Retina (tissue), 1 donor: ENCODE measurements around the gene SSTR3.
"Not testable (repeated sequence)": the region's sequence is repeated elsewhere in the genome, so short reads cannot be mapped to it uniquely, and the experiment has no call there.

ENCODE experiments used
- DNase-seq: peaks from one replicate; pipeline ENCODE4 v3.0.0-alpha.2; 2016

Gene SSTR3

DNA sequence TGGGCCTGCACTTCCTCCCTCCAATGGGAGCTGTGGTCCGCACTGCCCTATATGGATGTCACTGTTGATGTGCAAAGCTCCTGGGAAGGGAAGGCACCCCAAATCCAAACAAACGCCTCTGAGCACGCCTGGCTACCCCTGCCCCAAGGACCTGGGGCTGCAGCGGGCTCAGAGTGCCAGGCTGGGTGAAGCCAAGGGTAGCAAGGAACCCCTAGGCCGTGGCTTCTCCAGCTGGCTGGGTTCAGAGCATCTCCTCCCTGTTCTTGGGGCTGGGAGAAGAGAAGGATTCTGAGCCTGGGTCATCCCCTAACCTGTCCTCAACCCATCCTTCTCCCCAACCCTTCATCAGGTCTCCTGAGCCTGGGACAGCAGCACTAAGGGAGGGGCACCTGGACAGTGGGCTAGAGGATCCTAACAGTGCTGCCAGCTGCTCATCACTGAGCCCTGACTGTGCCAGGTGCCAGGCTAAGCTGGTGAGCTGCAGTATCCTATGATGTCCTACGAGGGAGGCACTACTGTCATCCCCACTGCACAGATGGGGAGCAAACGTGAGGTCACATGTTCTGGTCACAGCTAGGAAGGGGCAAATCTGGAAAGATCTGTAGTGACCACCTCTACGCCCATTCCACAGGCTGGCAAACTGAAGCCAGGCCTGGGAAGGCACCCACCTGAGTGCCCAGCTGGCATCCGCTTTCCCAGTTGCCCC is 3.0 kb downstream of the SSTR3 start:
- DNase-seq: no peak

DNA sequence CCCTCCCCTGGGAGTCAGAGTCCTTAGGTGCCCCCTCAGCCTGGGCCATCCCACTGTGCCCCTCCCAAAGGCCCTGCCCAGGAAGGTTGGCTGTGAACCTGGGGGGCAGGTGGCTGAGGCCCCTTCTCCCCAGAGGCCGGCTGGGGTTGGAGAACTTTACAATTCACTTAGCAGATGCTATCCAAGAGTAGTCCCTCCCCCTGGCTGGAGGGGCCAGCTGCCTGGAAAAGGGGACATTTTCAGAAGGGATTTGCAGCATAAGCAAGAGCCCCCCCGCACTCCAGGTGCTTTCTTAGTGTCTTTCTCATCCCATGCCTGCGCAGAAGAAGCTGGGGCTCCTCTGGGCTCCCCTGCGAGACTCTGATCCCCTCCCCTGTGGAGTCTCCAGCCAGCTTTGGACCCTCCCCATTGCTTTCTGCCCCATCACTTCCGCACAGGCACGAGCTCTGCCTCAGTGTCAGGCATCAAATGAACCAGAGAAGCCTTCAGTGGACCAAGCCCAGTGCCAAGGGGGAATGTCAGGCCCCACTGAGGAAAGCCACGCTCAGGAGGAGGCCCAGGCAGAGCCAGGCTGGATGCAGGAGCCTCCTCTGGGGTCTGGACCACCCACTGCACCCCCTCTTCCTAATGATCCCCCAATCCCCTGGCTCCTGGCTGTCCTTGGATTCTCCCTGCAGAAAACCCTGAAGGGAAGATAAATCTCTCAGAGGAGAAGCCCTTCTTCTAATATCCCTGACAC is 3.7 kb downstream of the SSTR3 start:
- no peak for DNase-seq

DNA sequence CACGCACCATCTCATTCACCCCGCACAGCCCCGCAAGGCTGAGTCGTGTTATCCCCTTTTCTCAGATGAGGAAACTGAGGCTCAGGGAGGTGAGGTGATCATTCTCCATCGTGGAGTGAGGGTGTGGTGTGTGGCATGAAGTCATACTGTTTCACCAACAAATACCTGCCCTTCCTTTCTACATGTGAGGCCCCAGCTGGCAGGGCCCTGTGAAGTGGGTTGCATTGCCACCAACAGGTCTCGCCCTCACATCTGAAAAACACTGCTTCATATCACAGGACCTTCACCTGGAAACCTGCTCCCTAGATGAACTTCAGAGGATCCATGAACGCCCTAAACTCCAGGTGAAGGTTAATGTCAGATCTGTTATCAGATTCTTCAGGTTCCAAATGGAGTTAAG is 4.3 kb downstream of the SSTR3 start:
- DNase-seq: no peak

DNA sequence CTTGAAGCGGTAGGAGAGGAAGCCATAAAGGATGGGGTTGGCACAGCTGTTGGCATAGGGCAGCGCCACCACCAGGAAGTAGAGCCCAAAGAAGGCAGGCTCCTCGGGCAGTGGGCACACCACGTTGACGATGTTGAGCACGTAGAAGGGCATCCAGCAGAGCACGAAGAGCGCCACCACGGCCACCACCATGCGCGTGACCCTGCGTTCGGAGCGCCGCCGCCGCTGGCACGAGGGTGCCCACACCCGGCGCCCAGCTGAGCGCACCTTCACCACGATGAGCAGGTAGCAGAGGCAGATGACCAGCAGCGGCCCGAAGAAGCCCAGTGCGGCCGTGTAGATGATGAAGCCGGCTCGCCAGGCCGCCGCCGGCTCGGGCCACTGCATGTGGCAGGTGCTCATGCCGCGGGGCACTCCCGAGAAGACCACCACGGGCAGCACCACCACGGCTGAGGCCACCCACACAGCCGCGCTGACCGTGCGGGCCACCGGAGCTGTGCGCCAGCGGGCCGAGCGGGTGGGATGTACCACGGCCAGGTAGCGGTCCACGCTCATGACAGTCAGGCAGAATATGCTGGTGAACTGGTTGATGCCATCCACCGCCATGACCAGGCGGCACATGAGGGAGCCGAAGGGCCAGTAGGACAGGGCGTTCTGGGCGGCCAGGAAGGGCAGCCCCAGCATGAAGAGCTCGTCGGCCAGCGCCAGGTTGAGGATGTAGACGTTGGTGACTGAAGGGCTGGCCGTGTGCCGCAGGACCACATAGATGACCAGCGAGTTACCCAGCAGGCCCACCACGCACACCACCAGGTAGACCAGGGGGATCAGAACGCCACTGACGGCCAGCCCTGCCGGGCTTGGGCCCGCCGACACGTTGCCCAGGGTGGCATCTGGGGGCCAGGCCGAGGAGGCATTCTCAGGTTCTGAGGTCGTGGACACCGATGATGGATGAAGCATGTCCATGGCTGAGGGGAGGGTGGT is 5.1 kb downstream of the SSTR3 start:
- DNase-seq: no peak

DNA sequence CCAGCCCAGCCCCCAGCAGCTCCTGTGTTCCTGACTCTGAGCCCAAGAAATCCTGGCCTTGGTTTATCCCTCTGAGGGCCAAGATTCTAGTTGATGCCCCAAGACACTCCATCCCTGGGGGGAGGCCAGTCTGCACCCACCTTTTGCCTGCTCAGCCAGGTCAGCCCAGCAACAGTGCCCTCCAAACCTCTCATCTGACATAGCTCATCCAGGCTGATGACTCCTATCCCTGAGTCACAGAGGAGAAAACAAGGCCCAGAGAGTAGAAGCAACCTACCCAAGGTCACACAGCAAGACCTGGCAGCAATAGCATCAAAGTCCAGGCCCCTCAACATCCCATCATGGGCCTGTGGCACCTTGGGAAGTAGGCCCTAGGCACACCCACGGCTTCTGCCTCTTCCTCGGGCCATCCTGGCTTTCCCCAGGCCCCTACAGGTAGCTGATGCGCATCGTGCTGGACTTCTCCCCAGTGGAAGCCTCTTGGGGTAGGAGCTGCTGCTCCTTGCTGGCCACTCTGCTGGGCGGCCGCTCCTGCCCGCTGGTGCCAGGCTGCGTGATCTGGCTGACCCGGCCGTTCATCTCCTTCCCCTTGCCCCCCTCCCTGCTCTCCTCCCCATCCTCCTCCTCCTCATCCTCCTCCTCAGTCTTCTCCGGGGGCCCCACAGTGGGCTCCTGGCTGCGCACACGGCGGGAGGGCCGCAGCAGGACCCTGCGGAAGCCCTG is 6.0 kb downstream of the SSTR3 start:
- no peak for DNase-seq

DNA sequence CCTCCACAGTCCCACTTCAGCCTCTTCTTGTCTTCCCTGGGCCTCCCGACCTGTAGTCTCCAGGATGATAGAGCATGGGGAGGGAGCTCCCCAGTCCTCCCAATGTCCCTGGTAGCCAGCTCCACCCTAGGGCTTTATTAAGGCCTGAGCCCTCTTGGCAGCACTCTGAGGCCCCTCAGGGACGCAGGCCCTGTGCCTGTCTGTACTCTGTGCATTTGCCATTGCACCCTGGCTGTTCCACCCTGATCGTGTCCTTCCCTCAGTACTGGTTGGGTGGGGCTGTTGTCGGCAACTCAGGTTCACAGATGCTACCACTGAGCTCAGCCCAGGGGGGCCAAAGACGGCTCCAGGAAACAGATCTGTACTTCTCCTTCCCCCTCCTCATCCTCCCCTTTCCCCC is 7.2 kb downstream of the SSTR3 start:
- DNase-seq: no peak

DNA sequence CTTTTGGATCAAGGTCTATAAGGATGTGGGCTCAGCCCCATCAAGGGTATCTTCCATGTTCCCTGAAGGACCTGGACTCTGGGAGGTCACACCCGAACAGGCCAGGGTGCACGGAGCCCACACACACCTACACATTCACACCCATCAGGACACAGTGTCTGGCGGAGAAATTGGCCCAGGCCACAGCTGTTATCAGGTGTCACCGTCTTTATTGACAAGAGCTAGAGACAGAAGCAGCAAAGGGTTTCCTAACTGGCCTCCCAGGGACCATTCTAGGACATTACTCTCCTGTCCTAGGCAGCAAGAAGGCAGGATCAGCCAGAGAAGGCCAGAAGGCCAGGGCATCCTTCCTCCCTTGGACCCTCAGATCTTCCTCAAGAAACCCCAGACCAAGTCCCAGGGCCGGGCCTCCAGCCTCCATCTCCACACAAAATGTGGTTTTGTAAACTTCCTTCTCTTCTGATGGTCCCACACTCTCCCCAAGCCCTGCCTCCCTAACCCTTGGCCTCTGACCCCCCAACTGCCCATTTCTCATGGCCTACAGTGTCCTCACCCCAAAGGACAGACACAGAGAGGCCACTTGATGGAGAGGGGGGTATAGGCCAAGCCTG is 8.1 kb downstream of the SSTR3 start:
- DNase-seq: no peak

DNA sequence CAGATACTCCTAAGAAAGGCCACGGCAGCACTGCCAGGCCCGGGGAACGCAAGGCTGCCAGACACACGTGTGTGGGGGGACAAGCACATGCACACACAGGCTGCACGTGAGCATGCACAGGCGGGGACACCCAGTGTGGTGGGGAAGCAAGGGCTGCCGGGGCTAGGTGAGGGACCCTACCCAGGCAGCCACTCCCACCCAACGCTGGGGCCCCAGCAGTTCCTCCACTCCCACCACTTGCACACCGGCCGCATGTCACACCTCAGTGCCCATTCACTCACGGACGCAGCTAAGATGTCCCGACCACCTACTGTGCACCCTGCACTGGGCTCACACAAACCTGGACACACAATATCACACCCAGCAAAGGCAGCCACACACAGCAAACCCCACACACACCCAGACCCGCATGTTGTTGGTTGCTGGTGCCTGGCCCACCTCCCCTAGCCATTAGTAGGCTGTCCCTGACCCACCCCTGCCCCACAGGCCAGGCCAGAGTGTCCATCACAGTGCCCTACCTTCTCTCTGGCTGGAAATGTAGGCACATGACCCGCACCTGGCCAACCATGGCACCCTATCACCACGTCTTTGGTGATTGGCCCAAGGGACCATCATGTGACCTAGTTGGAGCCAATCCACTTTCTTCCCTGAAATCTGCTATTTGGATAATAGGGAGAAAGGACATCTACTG is 8.8 kb downstream of the SSTR3 start:
- DNase-seq: no peak

DNA sequence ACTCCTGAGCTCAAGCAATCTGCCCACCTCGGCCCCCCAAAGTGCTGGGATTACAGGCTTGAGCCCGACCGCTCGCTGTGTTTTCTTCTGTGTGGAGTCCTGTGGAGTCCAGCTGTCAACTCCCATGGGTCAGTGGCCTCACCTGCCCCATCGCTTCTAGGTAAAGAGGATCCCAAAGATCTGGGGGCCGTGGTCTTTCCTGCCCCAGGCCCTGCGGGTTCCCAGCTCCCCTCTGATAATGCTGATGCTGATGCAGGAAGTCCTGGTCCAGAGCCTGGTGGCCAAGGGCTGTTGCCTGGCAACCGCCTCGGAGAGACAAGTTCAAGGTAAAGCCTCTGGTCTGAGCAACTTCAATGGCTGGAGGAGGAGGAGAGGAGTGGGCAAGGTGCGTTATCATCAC is 9.6 kb downstream of the SSTR3 start:
- DNase-seq: no peak

DNA sequence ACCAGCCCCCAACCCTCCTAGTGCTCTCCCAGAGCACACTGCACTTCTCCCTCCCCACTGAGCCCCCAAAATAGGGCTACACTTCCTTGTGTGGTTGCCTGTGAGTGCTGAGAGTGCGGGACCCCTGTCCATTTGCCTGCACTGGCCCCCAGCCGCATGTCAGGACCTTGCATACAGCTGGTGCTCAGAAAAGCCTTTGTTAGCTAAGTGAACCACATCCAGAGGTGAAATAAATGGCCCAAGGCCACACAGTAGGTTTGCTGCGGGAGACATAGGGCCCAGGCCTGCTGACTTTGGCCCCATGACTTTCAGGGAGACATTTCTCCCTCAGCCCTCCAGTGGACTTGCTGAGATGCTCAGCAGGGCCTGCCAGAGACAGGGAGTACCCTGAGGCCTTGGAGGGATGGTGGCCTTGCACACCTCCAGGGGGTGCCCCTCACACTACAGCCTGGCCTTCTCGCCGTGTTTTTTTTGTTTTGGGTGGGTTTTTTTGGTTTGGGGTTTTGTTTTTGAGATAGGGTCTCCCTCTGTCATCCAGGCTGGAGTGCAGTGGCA is 10.2 kb downstream of the SSTR3 start:
- DNase-seq: no peak

DNA sequence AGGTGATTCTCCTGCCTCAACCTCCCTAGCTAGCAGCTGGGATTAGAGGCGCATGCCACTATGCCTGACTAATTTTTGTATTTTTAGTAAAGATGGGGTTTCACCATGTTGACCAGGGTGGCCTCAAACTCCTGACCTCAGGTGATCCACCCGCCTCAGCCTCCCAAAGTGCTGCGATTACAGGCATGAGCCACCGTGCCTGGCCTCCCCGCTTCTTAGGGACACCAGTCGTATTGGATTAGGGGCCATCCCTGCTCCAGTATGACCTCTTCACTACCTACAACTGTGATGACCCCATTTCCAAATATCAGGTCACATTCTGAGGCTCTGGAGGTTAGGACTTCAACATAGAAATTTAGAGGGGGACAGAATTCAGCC is 10.8 kb downstream of the SSTR3 start:
- not testable (repeated sequence) for DNase-seq

DNA sequence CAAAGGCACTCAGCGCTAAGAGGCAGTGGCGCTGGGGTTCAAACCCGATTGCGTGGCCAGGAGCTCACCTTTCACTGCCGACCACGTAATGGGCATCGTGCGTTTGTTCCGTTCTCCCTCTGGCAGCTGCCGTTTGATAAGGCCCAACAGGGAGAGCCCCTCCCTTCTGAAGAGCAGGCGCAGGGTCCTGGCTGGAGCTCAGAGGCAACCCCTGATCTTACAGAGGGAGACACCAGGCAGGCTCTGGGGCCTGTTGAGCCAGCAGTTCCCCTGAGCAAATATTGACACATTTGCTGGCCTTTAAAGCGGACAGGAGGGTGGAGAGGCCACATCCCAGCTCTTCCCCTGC is 12.5 kb downstream of the SSTR3 start:
- no peak for DNase-seq

DNA sequence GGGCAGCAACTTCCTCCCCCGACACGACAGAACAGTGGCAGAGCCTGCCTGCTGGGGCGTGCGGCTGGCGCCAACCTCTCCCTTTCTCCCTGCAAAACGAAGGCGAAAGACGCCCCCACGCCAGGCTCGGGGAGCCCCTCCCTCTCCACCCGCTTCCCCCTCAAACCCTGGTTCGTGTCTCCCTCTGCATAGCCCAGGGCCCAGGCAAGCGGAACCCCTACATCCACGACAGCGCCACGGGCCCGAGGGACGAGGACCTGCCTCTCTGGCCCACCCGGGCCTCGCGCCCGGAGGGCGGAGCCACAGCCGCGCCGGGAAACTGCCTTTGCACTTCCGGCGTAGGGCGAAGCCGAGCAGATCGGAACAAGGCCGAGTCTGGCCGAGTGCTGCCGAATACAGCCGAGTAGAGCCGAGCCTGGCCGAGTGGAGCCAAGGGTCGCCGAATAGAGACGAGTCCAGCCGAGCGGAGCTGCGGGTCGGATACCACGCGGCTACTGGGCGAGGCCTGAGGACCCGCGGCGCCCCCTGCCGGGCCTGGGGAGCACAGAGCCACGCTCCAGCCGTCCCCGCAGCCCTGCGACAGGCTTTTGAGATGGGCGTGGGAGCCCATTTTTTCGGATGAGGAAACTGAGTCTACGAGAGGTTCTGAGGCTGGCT is 13.0 kb downstream of the SSTR3 start:
- DNase-seq: peak; percentile 99

DNA sequence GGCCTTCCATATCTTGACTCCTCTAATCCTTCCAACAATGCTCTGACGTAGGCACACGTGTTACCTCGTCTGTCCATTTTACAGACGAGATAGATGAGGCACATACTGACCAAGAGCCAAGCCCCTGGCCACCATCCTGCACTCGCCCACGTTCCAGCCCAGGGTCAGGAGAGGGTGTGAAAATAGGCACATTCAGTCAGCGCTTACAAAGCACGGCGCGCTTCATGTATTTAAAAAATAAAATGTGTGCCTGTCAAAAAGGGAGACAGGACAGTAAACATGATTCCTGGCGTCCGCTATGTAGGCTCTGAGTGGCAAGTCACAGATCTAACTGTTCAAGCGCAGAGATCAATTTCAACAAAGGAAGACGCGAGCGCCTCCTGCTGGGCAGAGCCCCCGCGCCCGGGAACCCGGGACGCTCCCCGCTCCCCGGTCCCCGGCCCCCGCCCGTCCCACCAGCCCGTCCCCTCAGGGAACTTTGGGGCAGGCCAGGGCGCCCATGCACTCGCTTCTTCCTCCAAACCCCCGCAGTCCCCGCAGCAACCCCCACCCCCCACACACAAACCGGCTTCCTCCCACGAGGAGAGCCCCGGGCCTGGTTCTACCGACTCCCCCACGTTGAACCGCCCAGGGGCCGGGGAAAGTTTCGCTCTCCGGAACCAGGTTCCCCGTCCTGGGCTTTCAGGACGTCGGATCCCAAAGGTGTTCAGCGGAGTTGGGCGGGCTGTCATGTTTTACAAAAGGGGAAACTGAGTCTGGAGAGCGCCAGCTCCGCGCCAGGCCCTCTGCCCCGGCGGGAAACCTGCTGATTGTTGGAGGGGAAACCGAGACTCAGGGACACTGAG is 13.8 kb downstream of the SSTR3 start:
- peak; percentile 84 for DNase-seq

DNA sequence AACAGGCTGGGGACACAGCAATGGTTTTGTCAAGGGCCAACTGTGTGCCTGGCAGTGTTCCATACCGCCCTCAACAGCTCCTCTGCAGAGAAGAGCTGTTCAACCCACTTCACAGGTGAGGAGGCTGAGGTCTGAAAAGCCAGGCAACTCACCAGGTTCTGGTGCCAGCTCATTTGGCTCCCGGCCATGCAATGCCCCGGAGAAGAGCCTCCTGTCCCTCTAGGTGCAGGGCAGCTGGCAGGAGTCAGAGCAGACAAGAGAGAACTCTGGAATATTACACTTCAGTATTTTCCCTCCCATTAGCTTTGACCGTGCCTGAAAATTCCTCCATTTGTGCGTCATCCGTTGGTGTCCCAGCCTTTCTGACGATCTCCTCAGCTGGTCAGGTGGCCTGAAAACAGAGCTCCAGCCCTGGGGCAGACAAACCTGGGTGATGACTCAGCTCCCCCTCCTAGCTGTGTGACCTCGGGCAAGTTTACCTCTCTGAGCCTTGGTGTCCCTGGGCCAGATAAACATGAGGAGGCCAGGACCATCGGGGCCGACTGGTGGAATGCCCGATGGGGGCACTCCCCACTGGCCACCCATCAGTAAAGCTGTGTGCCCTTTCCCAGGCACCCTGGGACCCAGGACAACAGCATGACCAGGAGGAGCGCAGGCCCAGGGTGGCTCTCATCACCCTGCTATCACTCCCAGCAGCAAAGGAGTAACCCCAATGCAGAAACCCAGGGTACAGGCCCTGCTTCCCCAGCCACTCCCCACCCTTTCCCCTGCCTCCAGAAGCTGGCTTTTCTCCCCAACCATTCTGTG is 14.6 kb downstream of the SSTR3 start:
- DNase-seq: no peak

DNA sequence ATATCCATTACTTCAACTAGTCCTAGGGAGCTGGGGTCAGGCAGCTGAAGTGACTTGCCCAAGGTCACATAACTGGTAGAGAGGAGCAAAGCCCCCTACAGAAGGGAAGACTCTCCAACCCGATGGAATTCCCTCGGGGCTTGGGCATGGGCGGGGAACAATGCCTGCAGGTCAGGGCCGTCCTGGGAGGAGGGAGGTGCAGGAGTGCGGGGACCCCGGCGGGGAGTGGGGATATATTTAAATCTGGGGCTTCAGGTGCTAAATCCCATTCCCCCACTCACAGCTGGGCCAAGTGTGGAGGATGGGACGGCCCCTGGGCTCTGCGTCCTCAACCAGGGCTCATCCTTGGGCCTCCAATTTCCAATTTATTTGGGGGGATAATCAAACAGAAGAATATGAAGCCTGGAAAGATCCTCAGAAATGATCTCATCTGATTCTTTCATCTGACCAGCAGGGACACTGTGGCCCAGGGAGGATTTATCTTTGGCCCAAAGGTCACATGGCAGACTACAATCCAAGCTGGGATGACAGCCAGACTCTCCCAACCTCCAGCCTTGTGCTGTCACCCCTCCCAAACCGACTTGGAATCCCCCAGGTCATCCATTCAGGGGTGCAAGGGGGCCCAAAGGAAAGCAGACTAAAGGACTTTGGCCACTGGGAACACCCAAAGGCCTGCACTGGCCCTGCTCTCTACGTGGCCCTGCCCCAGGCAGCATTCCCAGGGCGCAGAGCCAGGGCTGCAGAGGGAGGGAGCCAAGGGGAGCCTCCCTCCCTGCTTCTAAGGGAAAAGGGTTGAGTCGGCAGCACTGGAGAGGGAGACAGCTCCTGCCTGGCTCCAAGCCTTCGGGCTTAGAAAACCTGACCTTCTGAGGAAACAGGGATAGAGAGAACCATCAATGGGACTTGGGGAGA is 15.5 kb downstream of the SSTR3 start:
- DNase-seq: no peak

DNA sequence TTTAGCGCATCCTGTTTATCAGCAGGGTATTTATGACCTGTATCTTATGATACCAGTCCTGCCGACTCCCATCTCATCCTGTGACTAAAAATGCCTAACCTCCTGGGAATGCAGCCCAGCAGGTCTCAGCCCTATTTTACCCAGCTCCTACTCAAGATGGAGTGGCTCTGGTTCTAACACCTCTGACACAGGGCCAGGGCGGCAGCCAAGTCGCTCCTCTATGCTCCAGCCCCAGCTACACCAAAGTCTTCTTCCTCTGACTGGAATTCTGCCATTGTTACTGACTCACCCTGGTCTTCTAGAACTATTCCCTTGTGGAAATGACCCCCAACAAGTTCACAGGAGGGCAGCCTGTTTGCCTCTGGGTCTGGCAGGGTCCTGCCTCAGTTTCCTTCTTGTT is 16.4 kb downstream of the SSTR3 start:
- DNase-seq: no peak

DNA sequence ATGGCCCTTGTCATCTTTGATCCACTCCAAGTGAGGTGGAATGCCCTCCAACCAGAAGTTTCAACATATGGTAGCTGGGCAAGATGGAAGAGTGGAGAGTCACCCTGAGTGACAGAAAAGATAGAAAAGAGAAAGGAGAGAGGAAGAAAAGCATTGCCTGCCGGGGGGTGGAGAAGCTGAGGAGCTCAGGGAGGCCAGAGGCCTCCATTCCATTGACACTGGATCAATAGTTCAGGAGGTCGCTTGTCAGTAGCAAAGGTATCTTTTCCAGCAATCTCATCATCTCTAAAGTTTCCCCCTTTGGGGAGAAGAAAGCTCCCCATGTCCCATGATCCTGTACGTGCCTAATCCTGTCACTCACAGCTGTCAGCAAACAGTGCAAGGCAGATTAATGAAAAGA is 17.5 kb downstream of the SSTR3 start:
- DNase-seq: no peak
